Calu3 (cell line): ENCODE results near the gene LPXN. TPM values are rescaled to one million over a fixed set of nuclear protein-coding genes. Genes with fewer than 3 reads are reported as not detected.

Experiments used
- BruUV-seq: library from RNA; stranded (reverse); fragments of 400-500 nt; replicated peaks from 2 replicates; lab custom pipeline; 2021; lab: Mats Ljungman, UMichigan
- CTCF ChIA-PET: fragments of 300-600 bp; sonication (Branson Sonifier 250); formaldehyde crosslinking; loops from one replicate; lab custom pipeline; 2022; ENCODE audit warnings: antibody characterized with exemption; lab: Charles Lee
- DNase-seq: peaks from one replicate; pipeline ENCODE4 v3.0.0; 2022
- H3K27ac Mint-ChIP-seq: one replicate; pipeline ENCODE4 v1.8.0; 2022; ENCODE audit warnings: mixed read lengths; ENCODE audit not compliant: unreplicated experiment
- H3K27me3 Mint-ChIP-seq: one replicate; pipeline ENCODE4 v1.8.0; 2022; ENCODE audit warnings: mixed read lengths; ENCODE audit not compliant: unreplicated experiment
- H3K36me3 Mint-ChIP-seq: one replicate; pipeline ENCODE4 v1.8.0; 2022; ENCODE audit warnings: mild to moderate bottlenecking, moderate library complexity, mixed read lengths; ENCODE audit not compliant: insufficient read depth, unreplicated experiment
- H3K4me1 Mint-ChIP-seq: one replicate; pipeline ENCODE4 v1.8.0; 2022; ENCODE audit warnings: mild to moderate bottlenecking, low read depth, mixed read lengths; ENCODE audit not compliant: unreplicated experiment
- H3K4me3 Mint-ChIP-seq: one replicate; pipeline ENCODE4 v1.8.0; 2022; ENCODE audit warnings: mild to moderate bottlenecking, low read depth, moderate library complexity, mixed read lengths; ENCODE audit not compliant: unreplicated experiment
- H3K9me3 Mint-ChIP-seq: one replicate; pipeline ENCODE4 v1.8.0; 2022; ENCODE audit warnings: low read depth, mixed read lengths; ENCODE audit not compliant: unreplicated experiment
- intact Hi-C: fragments of 100-400 bp; cut with micrococcal nuclease; formaldehyde crosslinking; loops from one replicate; pipeline ENCODE4 v1.10.0; 2022; ENCODE audit not compliant: unreplicated experiment
- total RNA-seq: library from RNA; stranded (reverse); gene quantifications from 2 replicates; pipeline ENCODE4 v1.2.3, GENCODE V29; 2022
- TF ChIP-seq, protein P1 (sequence below): fragments of 200-600 bp; IDR thresholded peaks from one replicate; pipeline ENCODE4 v1.8.0; 2022; ENCODE audit warnings: antibody characterized with exemption; ENCODE audit not compliant: unreplicated experiment

LPXN gene
- total RNA-seq, 1 experiment from 2014 or later: 4.0 TPM

DNA sequence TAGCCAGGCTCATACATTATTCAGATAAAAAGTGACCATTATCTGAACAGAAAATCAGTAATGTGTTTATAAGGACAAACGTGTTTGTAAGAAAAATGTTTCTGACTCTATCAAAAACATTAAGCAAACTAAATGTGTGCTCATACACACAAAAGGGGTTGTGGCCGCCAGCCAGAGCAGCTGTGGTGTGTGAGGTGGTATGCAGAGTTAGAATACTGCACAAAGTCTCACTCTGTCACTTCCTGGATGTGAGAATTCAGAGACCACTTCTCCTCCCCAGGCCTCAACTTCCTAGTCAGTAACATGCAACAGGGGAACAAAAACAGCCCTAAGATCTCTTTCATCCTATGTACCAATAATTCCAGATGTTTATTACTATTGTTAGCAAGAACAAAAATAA, 77.2 kb downstream of the LPXN start:
- BruUV-seq: no TSS peak
- Mint-ChIP-seq H3K4me3 (no peak overlapping the region), H3K4me1 (peaks cover 6% of the 10 kb centered on the region), H3K27me3 (no peaks in the 10 kb centered on the region), H3K27ac (no peak overlapping the region), H3K36me3 (no peaks in the 10 kb centered on the region), H3K9me3 (no peaks in the 10 kb centered on the region)
- intact Hi-C loops: loop anchor here (10.0 kb wide), 1 partner anchor 204 kb away; no protein-coding TSS in a partner anchor
- TF ChIP-seq, protein P1, sequence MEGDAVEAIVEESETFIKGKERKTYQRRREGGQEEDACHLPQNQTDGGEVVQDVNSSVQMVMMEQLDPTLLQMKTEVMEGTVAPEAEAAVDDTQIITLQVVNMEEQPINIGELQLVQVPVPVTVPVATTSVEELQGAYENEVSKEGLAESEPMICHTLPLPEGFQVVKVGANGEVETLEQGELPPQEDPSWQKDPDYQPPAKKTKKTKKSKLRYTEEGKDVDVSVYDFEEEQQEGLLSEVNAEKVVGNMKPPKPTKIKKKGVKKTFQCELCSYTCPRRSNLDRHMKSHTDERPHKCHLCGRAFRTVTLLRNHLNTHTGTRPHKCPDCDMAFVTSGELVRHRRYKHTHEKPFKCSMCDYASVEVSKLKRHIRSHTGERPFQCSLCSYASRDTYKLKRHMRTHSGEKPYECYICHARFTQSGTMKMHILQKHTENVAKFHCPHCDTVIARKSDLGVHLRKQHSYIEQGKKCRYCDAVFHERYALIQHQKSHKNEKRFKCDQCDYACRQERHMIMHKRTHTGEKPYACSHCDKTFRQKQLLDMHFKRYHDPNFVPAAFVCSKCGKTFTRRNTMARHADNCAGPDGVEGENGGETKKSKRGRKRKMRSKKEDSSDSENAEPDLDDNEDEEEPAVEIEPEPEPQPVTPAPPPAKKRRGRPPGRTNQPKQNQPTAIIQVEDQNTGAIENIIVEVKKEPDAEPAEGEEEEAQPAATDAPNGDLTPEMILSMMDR: no peak
- CTCF ChIA-PET: no interaction called here
- no peak for DNase-seq

DNA sequence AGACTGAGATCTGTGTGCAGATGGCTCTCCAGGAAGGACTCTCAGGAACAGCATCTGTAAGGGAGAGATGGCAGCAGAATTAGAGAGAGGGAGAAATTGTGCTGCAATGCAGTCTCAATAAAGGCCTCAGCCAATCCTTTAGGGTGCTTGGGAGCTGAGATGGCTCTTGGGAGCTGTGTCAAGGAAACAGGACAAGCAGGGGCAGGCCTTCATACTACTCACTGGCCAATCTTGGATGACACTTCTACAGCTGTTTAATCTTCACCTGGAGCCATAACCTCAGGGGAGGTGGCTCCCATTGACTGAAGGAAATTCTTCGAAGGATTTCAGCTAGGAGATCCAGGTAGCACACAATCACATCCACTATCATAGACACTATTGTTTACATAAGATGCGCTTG, 77.7 kb downstream of the LPXN start:
- Mint-ChIP-seq H3K27ac (no peak overlapping the region), H3K27me3 (no peaks in the 10 kb centered on the region), H3K4me3 (no peak overlapping the region), H3K36me3 (no peaks in the 10 kb centered on the region), H3K9me3 (no peaks in the 10 kb centered on the region), H3K4me1 (peaks cover 8% of the 10 kb centered on the region)
- DNase-seq: no peak
- TF ChIP-seq, protein P1: no peak
- CTCF ChIA-PET: no interaction called here
- BruUV-seq: no TSS peak
- intact Hi-C loops: loop anchor here (10.0 kb wide), 1 partner anchor 203 kb away; no protein-coding TSS in a partner anchor

DNA sequence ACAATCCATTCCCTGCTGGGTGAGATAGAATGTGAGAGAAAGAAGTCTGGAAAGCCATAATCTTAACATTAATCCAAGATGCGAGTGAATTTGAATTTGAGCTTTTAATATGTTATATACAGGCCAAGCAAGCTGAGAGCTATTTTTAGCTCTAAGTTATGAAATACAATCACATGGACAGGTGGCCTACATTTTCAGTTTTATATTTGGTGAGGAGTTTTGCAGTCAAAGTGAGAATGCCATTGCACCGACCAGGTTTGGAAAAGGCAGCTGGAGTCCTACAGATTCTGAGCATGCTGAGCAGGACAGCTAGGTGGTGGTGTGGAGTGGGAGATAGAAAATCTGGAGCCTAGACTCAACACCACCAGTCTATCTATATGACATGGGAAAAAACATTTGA, 79.8 kb downstream of the LPXN start:
- Mint-ChIP-seq H3K36me3 (no peaks in the 10 kb centered on the region), H3K27ac (no peak overlapping the region), H3K4me3 (no peak overlapping the region), H3K27me3 (no peaks in the 10 kb centered on the region), H3K9me3 (no peaks in the 10 kb centered on the region), H3K4me1 (peaks cover 8% of the 10 kb centered on the region)
- BruUV-seq: no TSS peak
- DNase-seq: no peak
- CTCF ChIA-PET: interaction anchor here (0.7 to 1.0 kb wide), 2 partner anchors 18 to 1038 kb away, joined by 3 to 4 read pairs; no protein-coding TSS in a partner anchor
- intact Hi-C loops: loop anchor here (10.0 kb wide), 1 partner anchor 201 kb away; no protein-coding TSS in a partner anchor
- TF ChIP-seq, protein P1: no peak

DNA sequence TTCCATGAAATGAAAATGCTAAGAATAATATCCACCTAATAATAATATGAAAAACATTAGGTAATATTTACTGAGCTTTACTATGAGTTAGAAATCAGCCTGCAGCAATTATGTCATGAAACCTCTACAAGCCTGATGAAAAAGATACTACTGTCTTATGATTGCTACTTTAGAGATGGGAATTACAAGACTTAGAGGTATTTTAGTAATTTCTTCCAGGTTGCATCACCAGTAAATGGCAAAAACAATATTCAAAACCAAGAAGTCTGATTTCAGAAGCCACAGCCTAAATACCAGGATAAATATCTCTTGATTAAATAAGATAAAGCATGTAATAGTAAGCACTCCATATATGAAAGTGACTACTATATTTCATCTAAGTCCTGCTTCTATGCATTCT, 81.6 kb downstream of the LPXN start:
- H3K4me1 Mint-ChIP-seq: peaks cover 8% of the 10 kb centered on the region
- DNase-seq: no peak
- no peak overlapping the region for H3K27ac Mint-ChIP-seq
- H3K9me3 Mint-ChIP-seq: no peaks in the 10 kb centered on the region
- CTCF ChIA-PET: no interaction called here
- no peaks in the 10 kb centered on the region for H3K27me3 Mint-ChIP-seq
- intact Hi-C loops: loop anchor here (10.0 kb wide), 1 partner anchor 199 kb away; no protein-coding TSS in a partner anchor
- no peak overlapping the region for H3K4me3 Mint-ChIP-seq
- no TSS peak for BruUV-seq
- TF ChIP-seq, protein P1: no peak
- H3K36me3 Mint-ChIP-seq: no peaks in the 10 kb centered on the region
